ENCODE data around the gene HERPUD1. TPM values are rescaled to one million over a fixed set of nuclear protein-coding genes. Genes with fewer than 3 reads are reported as not detected.
A peak's percentile ranks its signal among the peaks of the same experiment; 100 is the strongest.
"Not testable (repeated sequence)": the region's sequence is repeated elsewhere in the genome, so short reads cannot be mapped to it uniquely, and the experiment has no call there.

Gene HERPUD1, protein sequence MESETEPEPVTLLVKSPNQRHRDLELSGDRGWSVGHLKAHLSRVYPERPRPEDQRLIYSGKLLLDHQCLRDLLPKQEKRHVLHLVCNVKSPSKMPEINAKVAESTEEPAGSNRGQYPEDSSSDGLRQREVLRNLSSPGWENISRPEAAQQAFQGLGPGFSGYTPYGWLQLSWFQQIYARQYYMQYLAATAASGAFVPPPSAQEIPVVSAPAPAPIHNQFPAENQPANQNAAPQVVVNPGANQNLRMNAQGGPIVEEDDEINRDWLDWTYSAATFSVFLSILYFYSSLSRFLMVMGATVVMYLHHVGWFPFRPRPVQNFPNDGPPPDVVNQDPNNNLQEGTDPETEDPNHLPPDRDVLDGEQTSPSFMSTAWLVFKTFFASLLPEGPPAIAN
- total RNA-seq: 100 to 1,000 TPM; 181 to 266 (median 243) TPM
- 210 TPM for total RNA-seq (2013)

DNA sequence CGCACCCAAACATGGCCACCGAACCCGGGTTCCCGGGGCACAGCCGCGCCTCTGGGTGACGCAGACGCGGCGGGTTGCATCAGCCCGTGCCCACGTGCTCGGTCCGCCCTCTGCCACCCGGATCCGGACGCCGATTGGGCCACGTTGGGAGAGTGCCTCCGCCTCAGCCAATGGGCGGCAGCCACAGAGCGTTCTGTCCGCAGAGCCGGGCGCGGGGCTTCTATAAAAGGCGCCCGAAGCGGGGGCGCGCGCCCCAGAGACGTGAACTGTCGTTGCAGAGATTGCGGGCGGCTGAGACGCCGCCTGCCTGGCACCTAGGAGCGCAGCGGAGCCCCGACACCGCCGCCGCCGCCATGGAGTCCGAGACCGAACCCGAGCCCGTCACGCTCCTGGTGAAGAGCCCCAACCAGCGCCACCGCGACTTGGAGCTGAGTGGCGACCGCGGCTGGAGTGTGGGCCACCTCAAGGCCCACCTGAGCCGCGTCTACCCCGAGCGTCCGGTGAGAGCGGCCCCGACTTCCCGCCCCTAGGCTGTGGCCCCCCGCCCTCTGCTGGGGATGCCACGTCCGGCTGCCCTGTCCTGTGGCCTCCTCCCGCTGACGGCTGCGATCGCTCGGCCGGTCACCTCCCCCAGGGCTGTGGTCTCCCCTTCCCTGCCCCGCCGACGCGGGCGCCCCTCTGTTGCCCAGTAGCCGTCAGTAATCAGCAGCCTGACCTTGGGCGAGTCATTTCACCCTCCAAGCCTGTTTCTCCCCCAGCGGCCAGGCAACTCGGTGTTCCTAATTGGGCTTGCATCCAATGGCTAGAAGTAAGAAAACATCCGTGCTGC, at the start of gene HERPUD1:
HERPUD1 (plus strand) TSS at position 251 of the 829 bp plus-strand sequence; CDS start at position 354, 103 bp downstream.
- H3K27ac ChIP-seq (ENCODE audit: low read length): peak within 1 kb of the TSS; percentile 90
- Mint-ChIP-seq H3K27ac (peak within 1 kb of the TSS; percentile 97 to 98), H3K4me1 (peaks cover 35 to 45% of the 10 kb centered on the region in 2 donors), H3K9me3 (no peaks in the 10 kb centered on the region), H3K27me3 (ENCODE audit: low read depth in 2 of 2) (no peaks in the 10 kb centered on the region), H3K36me3 (peaks cover 1% of the 10 kb centered on the region), H3K4me3 (peak within 1 kb of the TSS; percentile 98)
- ATAC-seq (peak; percentile 89 to 96 (median 92)), DNase-seq (peak; percentile 99)
- no peaks in the 10 kb centered on the region for H3K9me3 ChIP-seq (ENCODE audit: control insufficient read depth, insufficient read depth, low read length)
- TF ChIP-seq, protein P1, sequence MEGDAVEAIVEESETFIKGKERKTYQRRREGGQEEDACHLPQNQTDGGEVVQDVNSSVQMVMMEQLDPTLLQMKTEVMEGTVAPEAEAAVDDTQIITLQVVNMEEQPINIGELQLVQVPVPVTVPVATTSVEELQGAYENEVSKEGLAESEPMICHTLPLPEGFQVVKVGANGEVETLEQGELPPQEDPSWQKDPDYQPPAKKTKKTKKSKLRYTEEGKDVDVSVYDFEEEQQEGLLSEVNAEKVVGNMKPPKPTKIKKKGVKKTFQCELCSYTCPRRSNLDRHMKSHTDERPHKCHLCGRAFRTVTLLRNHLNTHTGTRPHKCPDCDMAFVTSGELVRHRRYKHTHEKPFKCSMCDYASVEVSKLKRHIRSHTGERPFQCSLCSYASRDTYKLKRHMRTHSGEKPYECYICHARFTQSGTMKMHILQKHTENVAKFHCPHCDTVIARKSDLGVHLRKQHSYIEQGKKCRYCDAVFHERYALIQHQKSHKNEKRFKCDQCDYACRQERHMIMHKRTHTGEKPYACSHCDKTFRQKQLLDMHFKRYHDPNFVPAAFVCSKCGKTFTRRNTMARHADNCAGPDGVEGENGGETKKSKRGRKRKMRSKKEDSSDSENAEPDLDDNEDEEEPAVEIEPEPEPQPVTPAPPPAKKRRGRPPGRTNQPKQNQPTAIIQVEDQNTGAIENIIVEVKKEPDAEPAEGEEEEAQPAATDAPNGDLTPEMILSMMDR (IDR thresholded peaks at IDR 0.05): no peak
- intact Hi-C loops (cut with micrococcal nuclease): loop anchor here (2.0 kb wide), 1 partner anchor 367 kb away; no protein-coding TSS in a partner anchor
- WGBS (ENCODE audit: insufficient coverage): under 1% methylated on average over 83 of the region's 83 CpGs
- H3K4me3 ChIP-seq (ENCODE audit: low read length): peak within 1 kb of the TSS; percentile 89
- no peaks in the 10 kb centered on the region for H3K27me3 ChIP-seq (ENCODE audit: control insufficient read depth, insufficient read depth, low read length)
- peaks cover 20% of the 10 kb centered on the region for H3K4me1 ChIP-seq (ENCODE audit: control insufficient read depth, insufficient read depth, low read length)
- H3K36me3 ChIP-seq (ENCODE audit: control insufficient read depth, insufficient read depth, low read length): peaks cover 22% of the 10 kb centered on the region

DNA sequence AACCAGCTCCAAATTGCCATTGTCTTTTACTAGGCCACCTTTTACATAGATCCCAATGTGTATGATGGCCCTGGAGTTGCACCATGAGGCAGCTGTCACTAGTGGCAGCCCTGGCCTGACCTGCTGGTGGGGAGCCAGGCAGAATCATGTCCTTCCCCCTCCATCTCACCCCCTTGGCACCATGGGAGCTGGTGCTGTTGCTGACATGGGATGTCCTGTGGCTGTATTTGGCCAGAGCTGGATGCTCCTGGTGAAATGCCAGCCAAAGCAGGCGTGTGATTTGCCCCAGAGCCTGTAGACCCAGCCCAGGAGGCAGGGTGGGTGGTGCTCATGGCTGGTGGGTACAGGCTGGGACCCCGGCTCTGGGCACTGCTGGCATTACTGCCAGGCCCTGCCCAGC, 48.4 kb upstream of the HERPUD1 start:
- no peaks in the 10 kb centered on the region for H3K9me3 ChIP-seq (ENCODE audit: control insufficient read depth, insufficient read depth, low read length)
- no peaks in the 10 kb centered on the region for H3K4me1 ChIP-seq (ENCODE audit: control insufficient read depth, insufficient read depth, low read length)
- H3K4me1 Mint-ChIP-seq: no peaks in the 10 kb centered on the region
- H3K36me3 Mint-ChIP-seq: no peaks in the 10 kb centered on the region
- H3K27ac Mint-ChIP-seq: no peak overlapping the region
- no peak overlapping the region for H3K4me3 ChIP-seq (ENCODE audit: low read length)
- TF ChIP-seq, protein P1 (IDR thresholded peaks at IDR 0.05): no peak
- ATAC-seq (no peak), DNase-seq (no peak)
- H3K4me3 Mint-ChIP-seq: no peak overlapping the region
- intact Hi-C loops (cut with micrococcal nuclease): no loop called here
- 96% methylated on average over 2 of the region's 2 CpGs for WGBS (ENCODE audit: insufficient coverage)
- no peaks in the 10 kb centered on the region for H3K36me3 ChIP-seq (ENCODE audit: control insufficient read depth, insufficient read depth, low read length)
- no peaks in the 10 kb centered on the region for H3K27me3 ChIP-seq (ENCODE audit: control insufficient read depth, insufficient read depth, low read length)
- H3K9me3 Mint-ChIP-seq: no peaks in the 10 kb centered on the region
- H3K27me3 Mint-ChIP-seq (ENCODE audit: low read depth in 2 of 2): no peaks in the 10 kb centered on the region
- H3K27ac ChIP-seq (ENCODE audit: low read length): no peak overlapping the region

- WGBS (ENCODE audit: insufficient coverage): 90% methylated on average over 14 of the region's 14 CpGs
- no peak for ATAC-seq
Observed at GRCh38 chr16:56884026-56884582, 47.8 kb upstream of the HERPUD1 start.

DNA sequence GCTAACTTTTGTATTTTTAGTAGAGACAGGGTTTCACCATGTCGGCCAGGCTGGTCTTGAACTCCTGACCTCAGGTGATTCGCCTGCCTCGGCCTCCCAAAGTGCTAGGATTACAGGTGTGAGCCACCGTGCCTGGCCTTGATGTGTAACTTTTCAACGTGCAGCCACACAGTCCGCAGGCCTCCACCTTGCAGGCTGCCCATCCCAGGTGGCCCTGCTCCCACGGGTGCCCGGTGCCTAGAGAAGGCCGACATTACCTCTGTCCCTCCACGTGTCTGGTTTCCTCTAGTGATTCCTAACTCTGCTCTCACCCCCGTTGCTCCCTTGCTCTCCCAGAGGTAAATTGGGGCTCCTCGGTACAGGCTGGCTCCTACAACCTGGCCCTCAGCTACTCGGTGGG, 47.0 kb upstream of the HERPUD1 start:
- WGBS (ENCODE audit: insufficient coverage): 91% methylated on average over 13 of the region's 13 CpGs
- H3K27me3 Mint-ChIP-seq (ENCODE audit: low read depth in 2 of 2); H3K4me3 Mint-ChIP-seq; H3K36me3 Mint-ChIP-seq; ATAC-seq; H3K4me1 ChIP-seq (ENCODE audit: control insufficient read depth, insufficient read depth, low read length); H3K9me3 ChIP-seq (ENCODE audit: control insufficient read depth, insufficient read depth, low read length); H3K9me3 Mint-ChIP-seq; H3K27ac ChIP-seq (ENCODE audit: low read length); DNase-seq; H3K27me3 ChIP-seq (ENCODE audit: control insufficient read depth, insufficient read depth, low read length); intact Hi-C loops (cut with micrococcal nuclease); H3K27ac Mint-ChIP-seq; H3K4me3 ChIP-seq (ENCODE audit: low read length); H3K4me1 Mint-ChIP-seq; H3K36me3 ChIP-seq (ENCODE audit: control insufficient read depth, insufficient read depth, low read length): not testable (repeated sequence)

More at GRCh38 chr16:56884026-56884582, 47.8 kb upstream of the HERPUD1 start:
- Histone ChIP-seq H3K4me3 (ENCODE audit: low read length) (no peak overlapping the region), H3K9me3 (ENCODE audit: control insufficient read depth, insufficient read depth, low read length) (no peaks in the 10 kb centered on the region), H3K27ac (ENCODE audit: low read length) (no peak overlapping the region), H3K36me3 (ENCODE audit: control insufficient read depth, insufficient read depth, low read length) (no peaks in the 10 kb centered on the region), H3K27me3 (ENCODE audit: control insufficient read depth, insufficient read depth, low read length) (no peaks in the 10 kb centered on the region), H3K4me1 (ENCODE audit: control insufficient read depth, insufficient read depth, low read length) (no peaks in the 10 kb centered on the region)
- H3K27me3 Mint-ChIP-seq (ENCODE audit: low read depth in 2 of 2): no peaks in the 10 kb centered on the region
- no peaks in the 10 kb centered on the region for H3K9me3 Mint-ChIP-seq
- no peaks in the 10 kb centered on the region for H3K4me1 Mint-ChIP-seq
- intact Hi-C loops (cut with micrococcal nuclease): no loop called here
- H3K4me3 Mint-ChIP-seq: no peak overlapping the region
- no peak overlapping the region for H3K27ac Mint-ChIP-seq
- H3K36me3 Mint-ChIP-seq: no peaks in the 10 kb centered on the region
- DNase-seq: no peak
- TF ChIP-seq, protein P1 (IDR thresholded peaks at IDR 0.05): no peak

Measured in natural killer cell (primary cell).